DMS153 treated with DMSO at 0.1 percent for 48 hours (cell line): ENCODE measurements around the gene UCP2.
"Not testable (repeated sequence)": the region's sequence is repeated elsewhere in the genome, so short reads cannot be mapped to it uniquely, and the experiment has no call there.

ENCODE experiments used
- DNase-seq: peaks from one replicate; lab custom pipeline; 2025; ENCODE audit not compliant: unreplicated experiment; lab: John Stamatoyannopoulos, UW

Gene UCP2

DNA sequence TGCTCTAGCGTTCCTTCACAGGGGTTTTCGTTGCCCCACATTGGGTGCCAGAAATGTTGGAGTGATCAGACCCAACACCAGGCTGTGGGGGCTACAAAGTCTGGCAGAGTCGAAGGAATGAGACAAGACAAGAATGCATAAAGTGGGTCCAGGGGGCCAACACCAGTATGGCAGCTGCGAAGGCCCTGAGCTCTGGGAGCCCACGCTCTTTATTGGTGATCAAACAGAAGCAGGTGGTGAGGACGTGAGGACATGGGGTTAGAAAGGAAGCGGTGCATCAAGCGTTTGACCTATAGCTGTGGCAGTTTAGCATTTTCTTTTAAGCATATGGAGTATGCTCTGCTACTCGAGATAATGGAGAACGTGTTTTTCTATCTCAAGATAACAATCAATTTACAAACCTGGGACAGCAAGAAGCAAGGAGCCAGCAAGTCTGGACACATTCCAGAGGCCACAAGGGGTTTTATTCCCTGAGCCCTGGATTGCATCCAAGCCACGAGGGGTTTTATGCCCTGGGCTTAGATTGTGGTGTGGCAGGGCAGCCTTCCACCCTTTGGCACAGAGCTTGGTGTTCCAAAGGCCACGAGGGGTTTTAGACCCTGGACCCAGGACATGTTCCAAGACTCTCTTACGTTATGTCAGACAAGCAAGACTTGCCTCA, 35.7 kb downstream of the UCP2 start:
- DNase-seq = no peak

DNA sequence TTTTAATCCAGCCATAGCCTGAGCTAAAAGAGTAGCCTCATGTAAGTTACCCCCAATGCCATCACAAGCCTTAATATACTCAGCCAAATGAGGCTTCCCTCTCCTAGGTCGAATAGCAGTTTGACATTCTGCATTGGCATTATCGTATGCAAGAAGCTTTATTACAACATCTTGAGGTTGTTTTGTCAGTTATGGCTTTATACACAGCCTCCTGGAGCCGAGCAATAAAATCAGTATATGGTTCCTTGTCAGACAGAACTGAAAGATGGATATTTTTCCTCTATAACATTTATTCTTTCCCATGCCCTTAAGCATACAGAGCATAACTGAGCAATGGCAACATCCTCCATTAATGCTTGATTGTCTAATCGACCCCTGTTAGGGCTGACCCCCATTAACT, 37.2 kb downstream of the UCP2 start:
- DNase-seq = no peak

DNA sequence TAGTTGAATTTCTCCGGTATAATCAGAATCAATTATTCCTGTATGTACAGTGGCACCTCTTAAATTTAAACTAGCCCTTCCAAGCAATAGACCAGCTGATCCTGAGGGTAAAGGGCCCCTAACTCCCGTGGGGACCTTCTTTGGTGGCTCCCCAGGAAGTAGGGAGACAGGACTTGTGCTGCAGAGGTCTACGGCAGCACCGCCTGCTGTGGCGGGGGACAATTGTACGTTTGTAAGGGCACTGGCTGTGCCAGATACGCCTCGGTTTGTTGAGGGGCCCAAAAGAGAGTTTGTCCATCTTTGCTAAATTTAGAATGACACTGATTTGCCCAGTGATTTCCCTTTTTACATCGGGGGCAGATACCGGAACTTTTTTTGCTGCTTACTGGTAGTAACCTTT, 37.7 kb downstream of the UCP2 start:
- DNase-seq = no peak

DNA sequence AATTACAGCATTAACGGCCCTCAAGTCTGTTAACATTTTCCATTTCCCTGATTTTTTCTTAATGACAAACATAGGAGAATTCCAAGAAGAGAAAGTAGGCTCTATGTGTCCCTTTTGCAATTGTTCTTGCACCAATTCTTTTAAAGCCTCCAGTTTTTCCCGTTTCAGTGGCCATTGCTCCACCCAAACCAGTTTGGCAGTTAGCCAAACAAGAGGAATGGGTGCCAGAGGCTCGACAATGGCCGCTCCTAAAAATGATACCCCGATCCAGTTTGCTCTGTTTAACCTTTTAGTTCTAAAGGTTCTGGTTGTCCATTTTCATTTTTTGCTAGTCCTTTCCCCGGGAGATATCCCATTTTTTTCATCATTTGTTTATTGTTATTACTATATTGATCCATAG, 38.6 kb downstream of the UCP2 start:
- DNase-seq = no peak

DNA sequence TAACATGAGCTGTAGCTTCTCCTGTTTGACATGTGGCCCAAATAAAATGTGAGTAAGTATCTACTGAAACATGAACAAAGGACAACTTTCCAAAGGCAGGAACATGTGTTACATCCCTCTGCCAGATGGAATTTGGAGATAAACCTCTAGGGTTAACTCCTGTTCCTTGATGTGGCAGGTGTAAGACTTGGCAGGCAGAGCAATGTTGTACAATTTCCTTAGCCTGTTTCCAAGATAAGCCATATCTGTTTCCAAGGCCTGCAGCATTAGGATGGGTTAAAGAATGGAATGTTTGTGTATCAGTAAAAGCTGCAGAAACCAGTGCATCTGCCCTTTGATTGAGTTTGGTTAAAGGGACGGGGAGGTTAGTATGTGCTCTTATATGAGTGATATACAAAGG, 40.6 kb downstream of the UCP2 start:
- DNase-seq = no peak

DNA sequence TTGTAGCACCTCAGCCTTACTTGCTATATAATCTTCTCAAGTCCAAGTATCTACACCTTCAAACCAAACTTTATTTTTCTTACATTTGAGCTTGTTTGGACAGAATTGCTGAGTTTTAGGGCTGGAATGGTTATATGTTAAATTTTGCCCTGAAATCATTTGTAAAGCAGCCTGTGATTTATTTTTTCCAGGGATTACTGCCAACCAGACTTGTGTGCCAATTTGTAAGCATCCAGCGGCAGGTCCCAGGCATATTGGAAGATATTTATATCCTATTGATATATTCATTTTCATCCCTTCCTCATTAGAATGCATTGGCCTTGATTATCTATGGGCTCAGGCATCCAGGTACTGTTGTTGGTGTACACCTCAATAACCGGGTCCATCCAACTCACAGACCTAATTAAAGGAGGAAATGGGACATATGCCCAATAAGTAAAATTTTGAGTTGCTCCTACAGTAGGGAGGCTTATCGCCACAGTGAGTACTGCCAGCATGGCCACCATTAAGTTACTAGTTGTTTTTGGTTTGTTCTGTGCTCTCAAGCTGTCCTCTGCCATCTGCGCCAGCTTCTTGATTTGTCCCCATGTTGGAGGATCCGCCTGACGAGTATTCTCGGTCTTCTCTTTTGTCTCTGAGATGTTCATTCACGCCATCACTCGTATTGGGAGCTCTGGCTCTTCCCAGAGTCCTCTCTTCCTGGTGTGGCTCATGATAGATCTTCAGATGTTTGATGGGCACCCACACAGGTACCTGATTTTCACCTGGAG, 41.7 kb downstream of the UCP2 start:
- DNase-seq = no peak

DNA sequence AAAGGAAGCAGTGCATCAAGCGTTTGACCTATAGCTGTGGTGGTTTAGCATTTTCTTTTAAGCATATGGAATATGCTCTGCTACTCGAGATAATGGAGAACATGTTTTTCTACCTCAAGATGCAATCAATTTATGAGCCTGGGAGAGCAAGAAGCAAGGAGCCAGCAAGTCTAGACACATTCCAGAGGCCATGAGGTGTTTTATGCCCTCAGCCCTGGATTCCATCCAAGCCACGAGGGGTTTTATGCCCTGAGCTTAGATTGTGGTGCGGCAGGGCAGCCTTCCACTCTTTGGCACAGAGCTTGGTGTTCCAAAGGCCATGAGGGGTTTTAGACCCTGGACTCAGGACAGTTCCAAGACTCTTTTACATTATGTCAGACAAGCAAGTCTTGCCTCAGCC, 43.5 kb downstream of the UCP2 start:
- DNase-seq = no peak

DNA sequence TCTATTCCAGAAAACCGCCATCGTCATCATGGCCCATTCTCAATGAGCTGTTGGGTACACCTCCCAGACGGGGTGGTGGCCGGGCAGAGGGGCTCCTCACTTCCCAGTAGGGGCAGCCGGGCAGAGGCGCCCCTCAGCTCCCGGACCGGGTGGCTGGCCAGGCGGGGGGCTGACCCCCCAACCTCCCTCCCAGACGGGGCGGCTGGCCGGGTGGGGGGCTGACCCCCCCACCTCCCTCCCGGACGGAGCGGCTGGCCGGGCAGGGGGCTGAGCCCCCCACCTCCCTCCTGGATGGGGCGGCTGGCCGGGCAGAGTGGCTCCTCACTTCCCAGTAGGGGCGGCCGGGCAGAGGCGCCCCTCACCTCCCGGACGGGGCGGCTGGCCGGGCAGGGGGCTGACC, 46.6 kb downstream of the UCP2 start:
- not testable (repeated sequence) for DNase-seq

DNA sequence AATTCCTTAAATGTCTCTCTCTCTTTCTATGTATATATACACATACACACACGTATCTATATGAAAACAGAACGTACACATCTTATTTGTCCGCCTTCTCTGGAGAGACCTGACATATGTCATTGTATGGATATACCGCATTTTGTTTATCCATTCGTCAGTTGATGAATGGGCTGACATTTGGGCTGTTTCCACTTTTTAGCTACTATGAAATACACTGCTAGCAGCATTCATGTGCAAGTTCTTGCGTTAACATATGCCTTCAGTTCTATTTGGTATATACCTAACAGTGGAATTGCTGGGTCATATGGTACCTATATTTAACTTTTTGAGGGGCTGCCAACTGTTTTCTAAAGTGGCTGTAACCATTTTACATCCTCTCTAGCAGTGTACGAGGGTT, 49.9 kb downstream of the UCP2 start:
- no peak for DNase-seq

DNA sequence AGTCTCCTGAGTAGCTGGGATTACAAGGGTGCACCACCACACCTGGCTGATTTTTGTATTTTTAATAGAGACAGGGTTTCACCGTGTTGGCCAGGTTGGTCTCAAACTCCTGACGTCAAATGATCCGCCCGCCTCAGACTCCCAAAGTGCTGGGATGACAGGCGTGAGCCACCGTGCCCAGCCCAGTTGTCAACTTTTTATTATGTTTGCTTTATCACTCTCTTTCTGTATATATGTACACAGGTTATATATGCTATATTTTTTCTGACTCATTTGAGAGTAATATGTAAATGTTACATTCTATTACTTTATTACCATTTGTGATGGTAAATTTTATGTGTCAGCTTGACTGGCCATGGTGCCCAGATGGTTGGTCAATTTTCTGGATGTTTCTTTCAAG, 50.7 kb downstream of the UCP2 start:
- no peak for DNase-seq

DNA sequence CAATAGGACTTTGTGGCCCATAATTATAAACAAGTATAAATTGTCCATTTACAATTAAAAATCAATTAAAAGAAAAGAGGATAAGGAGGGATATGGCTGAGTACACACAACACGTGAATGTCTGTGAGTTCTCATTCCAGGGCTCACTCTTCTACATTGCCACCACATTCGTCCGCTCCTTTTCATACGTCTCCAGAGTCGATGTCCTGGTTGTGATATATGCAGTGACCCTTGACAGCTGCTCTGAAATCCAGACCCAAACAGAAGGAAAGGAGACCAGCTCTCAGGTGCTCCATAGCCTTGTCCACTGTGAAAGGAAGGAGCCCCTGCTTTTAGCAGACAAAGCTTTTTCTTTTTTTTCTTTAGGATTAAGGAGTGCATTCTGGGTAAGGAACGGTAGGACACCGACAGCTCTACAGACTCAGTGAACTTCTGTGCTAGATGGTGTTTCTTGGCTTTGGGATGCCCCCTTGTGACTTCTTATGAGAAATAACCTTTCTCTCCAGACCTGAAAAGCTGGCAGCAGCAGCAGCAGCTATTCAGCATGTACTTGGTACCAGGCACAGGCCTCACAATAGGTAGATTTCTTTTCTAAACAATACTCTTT, 51.5 kb downstream of the UCP2 start:
- DNase-seq = peak; percentile 38

DNA sequence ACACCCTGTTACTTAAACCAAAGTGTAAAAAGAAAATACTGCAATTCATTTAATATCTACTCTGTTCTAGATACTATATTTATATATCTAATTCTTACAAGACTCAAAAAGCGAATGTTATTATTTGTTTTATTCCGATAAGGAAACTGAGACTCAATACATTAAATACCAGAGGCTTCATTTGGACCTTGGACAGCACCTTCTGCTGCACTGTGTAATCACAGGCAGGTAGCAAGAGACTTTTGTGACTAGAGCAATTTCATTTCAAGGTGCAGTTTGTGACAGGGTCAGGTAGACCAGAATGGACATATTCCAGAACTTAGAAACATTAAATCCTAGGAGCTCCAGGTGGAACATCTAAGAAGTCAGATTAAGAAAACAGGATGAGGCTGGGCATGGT, 53.3 kb downstream of the UCP2 start:
- DNase-seq = no peak
